Muscle layer of duodenum (tissue), 2 donors: ENCODE results near the gene ACSL5.

Experiments used
- H3K27ac ChIP-seq: one replicate; pipeline ENCODE4 v1.7.0; 2013; ENCODE audit warnings: mild to moderate bottlenecking, low read length
- H3K27me3 ChIP-seq: one replicate; pipeline ENCODE4 v1.7.0; 2013; ENCODE audit warnings: low read depth, mild to moderate bottlenecking, control low read depth, low read length
- H3K36me3 ChIP-seq, 2 donors: one replicate each; pipeline ENCODE4 v1.7.0; 2013; ENCODE audit warnings: low read length in 2 of 2, control low read depth in 1 of 2, mild to moderate bottlenecking in 1 of 2; ENCODE audit not compliant: insufficient read depth in 2 of 2, control insufficient read depth in 1 of 2
- H3K4me1 ChIP-seq, 2 donors: one replicate each; pipeline ENCODE4 v1.7.0; 2013; ENCODE audit warnings: low read length in 2 of 2, mild to moderate bottlenecking in 2 of 2, control low read depth in 1 of 2, moderate library complexity in 1 of 2; ENCODE audit not compliant: insufficient read depth in 2 of 2, control insufficient read depth in 1 of 2
- H3K4me3 ChIP-seq, 2 donors: one replicate each; pipeline ENCODE4 v1.7.0; 2013; ENCODE audit warnings: low read length in 2 of 2, low read depth in 1 of 2, mild to moderate bottlenecking in 1 of 2
- H3K9me3 ChIP-seq, 2 donors: one replicate each; pipeline ENCODE4 v1.7.0; 2013; ENCODE audit warnings: low read length in 2 of 2, control low read depth in 1 of 2, mild to moderate bottlenecking in 1 of 2; ENCODE audit not compliant: control insufficient read depth in 1 of 2
- donor health status: healthy.

Gene ACSL5

DNA sequence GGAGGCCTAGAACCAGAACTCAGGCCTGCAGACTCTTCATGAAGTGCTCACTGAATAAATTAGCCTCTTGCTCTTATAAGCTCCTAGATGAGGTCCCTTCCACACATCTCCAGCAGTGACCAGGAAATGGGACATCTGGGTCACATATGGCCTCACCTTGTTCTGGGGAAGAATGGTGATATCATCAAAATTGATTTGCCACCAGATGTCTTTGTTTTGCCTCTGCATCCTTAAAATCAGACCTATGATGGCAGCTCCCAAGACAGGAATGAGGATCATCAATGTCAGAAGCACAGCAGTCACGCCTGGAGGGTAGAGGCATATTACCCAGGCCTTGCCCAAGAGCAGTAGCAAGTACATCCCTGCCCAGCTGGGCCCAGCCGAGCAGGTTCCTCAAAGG lies 33.3 kb upstream of the ACSL5 start:
- Histone ChIP-seq H3K4me1 (no peaks in the 10 kb centered on the region), H3K4me3 (no peak overlapping the region), H3K27ac (no peak overlapping the region), H3K36me3 (no peaks in the 10 kb centered on the region), H3K9me3 (no peaks in the 10 kb centered on the region), H3K27me3 (no peaks in the 10 kb centered on the region)

DNA sequence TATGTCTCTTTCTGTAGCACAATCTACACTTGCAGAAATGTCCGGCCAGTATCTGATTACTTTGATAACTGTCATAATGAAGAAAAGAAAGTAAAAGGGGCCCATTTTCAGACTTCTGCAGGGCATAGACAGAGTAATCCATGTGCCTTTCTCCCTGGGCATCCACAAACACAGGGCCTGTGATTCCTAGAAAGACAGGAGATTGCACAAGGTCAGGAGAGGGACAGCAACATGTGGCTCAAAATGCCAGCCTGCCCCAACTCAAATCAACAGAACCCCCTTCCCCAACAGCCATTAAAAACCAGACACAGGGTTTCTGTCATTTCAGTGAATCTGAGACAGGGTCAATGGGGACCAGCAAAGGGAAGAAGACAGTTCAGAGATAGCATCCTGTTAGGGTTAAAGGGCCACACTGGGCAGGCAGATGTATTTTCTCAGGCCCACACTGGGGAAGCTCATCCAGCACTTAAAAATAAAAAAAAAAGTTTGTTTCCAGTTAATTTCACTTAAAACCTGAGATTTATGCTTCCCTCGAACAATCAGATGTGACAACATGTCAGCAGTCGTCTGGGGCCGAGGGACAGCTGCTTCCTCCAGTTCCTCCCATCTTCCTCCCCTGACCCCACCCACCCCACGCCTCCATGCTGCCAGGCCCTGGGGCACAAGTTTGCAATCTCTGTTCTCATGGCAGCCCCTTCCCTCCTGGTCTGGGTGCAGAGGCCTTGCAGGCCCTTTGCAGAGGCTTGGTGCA lies 30.7 kb upstream of the ACSL5 start:
- Histone ChIP-seq H3K27me3 (no peaks in the 10 kb centered on the region), H3K9me3 (no peaks in the 10 kb centered on the region), H3K27ac (no peak overlapping the region), H3K4me3 (no peak overlapping the region), H3K4me1 (no peaks in the 10 kb centered on the region), H3K36me3 (no peaks in the 10 kb centered on the region)

DNA sequence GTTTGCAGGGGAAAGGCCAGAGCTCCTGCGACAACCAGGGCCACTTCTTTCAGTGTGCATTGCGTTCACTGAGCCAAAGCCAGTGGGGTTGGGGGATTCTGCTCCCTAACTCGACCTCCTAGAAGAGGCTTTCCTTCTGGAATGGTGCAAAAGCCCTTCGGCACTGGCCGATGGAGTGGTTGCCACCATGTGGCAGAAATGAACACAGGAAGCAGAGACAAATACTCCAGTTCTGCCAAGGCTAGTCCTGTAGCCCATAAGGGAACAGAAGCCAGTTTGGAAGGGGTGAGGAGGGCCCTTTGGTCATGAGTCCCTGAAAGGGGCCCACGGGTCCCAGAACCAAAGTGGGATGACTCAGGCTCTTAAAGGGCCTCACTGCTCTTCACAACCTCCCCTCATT lies 29.7 kb upstream of the ACSL5 start:
- Histone ChIP-seq H3K4me1 (no peaks in the 10 kb centered on the region), H3K4me3 (no peak overlapping the region), H3K36me3 (no peaks in the 10 kb centered on the region), H3K27me3 (no peaks in the 10 kb centered on the region), H3K27ac (no peak overlapping the region), H3K9me3 (no peaks in the 10 kb centered on the region)

DNA sequence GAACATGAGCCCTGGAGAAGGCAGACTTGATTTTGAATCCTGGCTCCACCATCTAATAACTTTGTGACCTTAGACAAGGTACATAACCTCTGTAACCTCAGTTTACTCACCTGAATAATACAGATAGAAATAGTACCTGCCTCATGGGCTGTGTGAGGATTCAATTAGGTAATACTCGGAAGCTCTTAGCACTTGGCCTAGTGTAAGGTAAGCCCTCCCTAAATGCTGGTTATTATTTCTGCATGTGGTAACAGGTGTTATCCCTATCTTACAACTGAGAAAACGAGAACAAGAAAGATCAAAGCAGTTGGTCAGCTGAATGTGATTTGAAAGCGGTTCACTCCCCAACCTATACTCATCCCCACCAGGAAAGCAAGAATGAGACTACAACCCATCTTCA lies 28.7 kb upstream of the ACSL5 start:
- no peaks in the 10 kb centered on the region for H3K9me3 ChIP-seq
- no peak overlapping the region for H3K4me3 ChIP-seq
- H3K27me3 ChIP-seq: no peaks in the 10 kb centered on the region
- no peaks in the 10 kb centered on the region for H3K36me3 ChIP-seq
- no peaks in the 10 kb centered on the region for H3K4me1 ChIP-seq
- no peak overlapping the region for H3K27ac ChIP-seq

DNA sequence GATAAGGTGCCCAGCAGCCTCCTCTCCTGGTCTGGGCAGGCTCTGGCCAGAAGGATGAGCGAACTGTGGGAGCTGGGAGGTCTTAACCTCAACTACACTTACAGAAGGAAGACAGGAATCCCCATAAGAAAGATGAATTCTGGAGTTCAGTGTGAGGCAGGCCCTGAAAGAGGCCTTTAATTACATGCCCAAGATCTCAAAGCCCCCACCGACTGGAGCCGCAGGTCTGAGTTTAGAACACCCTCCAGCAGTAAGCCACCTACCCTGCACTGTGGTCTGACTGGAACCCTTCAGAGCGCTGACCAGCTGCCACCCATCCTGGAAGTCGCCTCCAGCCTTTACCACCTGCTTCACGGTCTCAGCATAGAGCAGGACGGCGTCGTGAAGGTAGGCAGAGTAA lies 28.2 kb upstream of the ACSL5 start:
- no peaks in the 10 kb centered on the region for H3K27me3 ChIP-seq
- no peaks in the 10 kb centered on the region for H3K9me3 ChIP-seq
- H3K4me1 ChIP-seq: no peaks in the 10 kb centered on the region
- no peak overlapping the region for H3K27ac ChIP-seq
- no peak overlapping the region for H3K4me3 ChIP-seq
- H3K36me3 ChIP-seq: no peaks in the 10 kb centered on the region

DNA sequence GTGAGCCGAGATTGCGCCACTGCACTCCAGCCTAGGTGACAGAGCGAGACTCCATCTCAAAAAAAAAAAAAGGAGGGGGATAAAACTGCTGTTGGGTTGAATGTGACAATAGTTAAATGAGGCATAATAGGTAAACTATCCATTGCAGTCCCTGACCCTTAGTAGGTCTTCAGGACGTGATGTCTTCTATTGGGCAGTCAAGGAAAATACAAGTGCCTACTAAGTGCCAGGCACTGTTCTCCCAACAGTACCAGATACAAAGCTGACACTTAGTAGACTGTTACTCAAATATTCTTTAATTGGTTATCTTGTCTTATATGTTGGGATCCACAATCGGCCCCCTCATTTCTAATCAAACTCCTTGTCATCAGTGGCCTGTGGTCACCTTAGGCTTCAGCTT lies 27.1 kb upstream of the ACSL5 start:
- no peaks in the 10 kb centered on the region for H3K4me1 ChIP-seq
- H3K4me3 ChIP-seq: no peak overlapping the region
- H3K9me3 ChIP-seq: no peaks in the 10 kb centered on the region
- no peaks in the 10 kb centered on the region for H3K27me3 ChIP-seq
- no peaks in the 10 kb centered on the region for H3K36me3 ChIP-seq
- H3K27ac ChIP-seq: no peak overlapping the region

DNA sequence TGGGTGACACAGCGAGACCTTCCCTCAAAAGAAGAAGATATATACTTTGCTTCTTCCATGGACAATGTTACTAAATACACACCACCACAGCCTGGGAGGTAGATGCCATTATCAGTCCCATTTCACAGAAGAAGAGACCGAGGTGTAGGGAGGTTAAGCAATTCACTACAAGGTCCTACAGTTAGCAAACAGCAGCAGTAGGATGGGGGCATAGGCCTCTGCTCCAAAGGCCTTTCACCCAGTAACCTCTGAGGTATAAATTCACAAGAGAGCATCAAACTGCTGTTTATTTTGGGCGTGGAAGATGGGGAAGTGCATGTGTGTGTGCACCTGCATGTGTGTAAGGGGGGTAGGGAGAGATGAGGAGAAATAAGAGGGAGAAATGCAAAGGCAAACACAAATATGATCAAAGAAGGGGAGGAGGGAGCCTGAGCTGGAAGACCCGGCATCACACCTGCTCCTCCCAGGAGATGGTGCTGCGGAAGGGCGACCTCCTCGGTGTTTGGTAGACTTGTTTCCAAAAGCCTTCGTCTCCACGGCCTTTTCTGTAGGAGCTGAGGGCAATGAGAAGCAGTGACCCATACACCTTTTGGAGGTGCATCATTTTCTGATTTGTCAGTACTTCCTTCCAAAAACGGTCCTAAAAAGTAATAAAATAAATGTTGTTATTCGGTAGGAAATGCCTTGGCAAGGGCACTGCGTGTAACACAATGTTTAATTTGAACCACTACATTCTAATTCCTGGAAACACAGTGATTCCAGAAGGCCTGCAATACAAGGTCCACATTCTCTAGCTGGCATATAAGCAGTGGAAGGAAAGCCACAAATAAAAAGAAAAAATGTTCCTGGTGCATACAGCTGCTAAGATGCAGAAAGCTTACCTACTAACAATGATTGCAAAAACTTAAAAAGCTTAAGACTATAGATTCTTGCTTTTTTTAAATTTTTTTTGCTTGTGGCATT lies 25.9 kb upstream of the ACSL5 start:
- Histone ChIP-seq H3K27ac (no peak overlapping the region), H3K36me3 (no peaks in the 10 kb centered on the region), H3K4me1 (no peaks in the 10 kb centered on the region), H3K27me3 (no peaks in the 10 kb centered on the region), H3K4me3 (no peak overlapping the region), H3K9me3 (no peaks in the 10 kb centered on the region)

DNA sequence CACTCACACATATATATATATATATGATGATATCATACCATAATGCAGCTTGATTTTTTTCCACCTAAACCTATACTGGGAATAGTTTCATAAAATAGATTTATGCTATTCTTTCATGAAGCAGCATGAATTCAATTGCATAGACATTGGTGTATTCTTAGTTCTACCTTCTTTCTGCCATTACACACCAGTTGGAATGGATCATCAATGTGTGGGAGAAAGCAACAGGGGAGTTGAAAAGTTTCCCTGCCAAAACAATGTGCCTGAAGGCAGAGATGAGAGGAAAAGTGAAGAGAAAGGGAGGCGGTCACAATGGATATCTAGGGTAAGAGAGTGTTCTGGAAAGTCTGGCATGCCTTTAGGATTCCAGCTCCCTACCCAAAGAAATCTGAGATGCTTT lies 25.2 kb upstream of the ACSL5 start:
- Histone ChIP-seq H3K27ac (no peak overlapping the region), H3K4me1 (no peaks in the 10 kb centered on the region)

DNA sequence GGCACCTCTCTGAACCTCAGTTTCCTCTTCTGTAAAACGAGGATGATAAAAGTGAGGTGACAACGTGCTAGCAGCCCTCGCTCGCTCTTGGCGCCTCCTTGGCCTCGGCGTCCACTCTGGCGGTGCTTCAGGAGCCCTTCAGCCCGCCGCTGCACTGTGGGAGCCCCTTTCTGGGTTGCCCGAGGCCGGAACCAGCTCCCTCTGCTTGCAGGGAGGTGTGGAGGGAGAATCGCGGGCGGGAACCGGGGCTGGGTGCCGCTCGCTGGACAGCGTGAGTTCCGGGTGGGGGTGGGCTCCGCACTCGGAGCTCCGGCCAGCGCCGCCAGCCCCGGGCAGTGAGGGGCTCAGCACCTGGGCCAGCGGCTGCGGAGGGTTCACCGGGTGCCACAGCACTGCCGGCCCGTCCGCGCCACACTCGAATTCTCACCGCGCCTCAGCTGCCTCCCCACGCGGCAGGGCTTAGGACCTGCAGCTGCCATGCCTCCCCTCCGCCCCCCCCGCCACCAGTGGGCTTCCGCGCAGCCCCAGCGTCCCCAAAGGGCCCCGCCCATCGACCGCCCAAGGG lies 24.3 kb upstream of the ACSL5 start:
- no peaks in the 10 kb centered on the region for H3K36me3 ChIP-seq
- H3K9me3 ChIP-seq: no peaks in the 10 kb centered on the region
- H3K27me3 ChIP-seq: no peaks in the 10 kb centered on the region
- no peaks in the 10 kb centered on the region for H3K4me1 ChIP-seq
- no peak overlapping the region for H3K27ac ChIP-seq
- no peak overlapping the region for H3K4me3 ChIP-seq

More for the DNA sequence above, 25.2 kb upstream of the ACSL5 start:
- Histone ChIP-seq H3K9me3 (no peaks in the 10 kb centered on the region), H3K4me3 (no peak overlapping the region), H3K36me3 (no peaks in the 10 kb centered on the region), H3K27me3 (no peaks in the 10 kb centered on the region)

DNA sequence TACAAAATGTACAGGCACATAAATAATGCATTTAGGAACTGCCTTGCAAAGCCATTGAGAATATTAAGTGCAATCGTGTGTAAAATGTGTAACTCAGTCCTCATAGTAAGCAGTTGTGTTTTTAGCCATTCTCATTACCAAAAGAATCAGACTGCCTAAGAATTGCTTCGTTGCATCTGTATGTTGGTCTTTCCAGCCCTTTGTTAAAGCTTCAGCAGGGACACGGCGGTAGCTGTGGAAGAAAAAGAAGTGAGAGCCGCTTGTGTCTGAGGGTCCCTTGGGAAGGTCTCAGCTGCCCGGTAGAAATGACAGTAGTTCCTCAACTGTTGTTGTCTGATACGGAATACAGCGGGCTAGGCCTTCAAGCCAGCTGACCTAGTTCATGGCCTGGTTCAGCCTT lies 22.8 kb upstream of the ACSL5 start:
- Histone ChIP-seq H3K4me1 (no peaks in the 10 kb centered on the region), H3K9me3 (no peaks in the 10 kb centered on the region), H3K36me3 (no peaks in the 10 kb centered on the region), H3K27ac (no peak overlapping the region), H3K27me3 (no peaks in the 10 kb centered on the region), H3K4me3 (no peak overlapping the region)

DNA sequence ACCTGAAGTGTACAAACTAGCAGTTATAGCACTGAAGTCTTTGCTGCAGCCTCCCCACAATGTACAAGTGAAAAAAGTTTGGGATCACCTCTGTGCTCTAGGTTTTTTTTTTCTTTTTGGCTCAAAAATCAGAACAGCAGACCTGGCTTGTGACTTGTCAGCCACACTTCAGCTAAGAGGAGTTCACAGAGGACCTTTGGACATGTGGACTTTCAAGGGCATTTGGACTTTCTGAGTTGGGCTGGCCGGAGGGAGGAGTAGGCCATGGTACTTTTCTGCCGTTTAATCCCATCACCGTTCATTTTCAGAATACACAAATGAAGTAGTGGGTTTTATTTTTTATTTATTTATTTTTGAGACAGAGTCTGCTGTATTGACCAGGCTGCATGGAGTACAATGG lies 21.9 kb upstream of the ACSL5 start:
- Histone ChIP-seq H3K4me3 (no peak overlapping the region), H3K27ac (no peak overlapping the region), H3K36me3 (no peaks in the 10 kb centered on the region), H3K27me3 (no peaks in the 10 kb centered on the region), H3K4me1 (no peaks in the 10 kb centered on the region), H3K9me3 (no peaks in the 10 kb centered on the region)
